HUES6 (cell line): Measurements from ENCODE around the gene TECPR1.

ENCODE experiments used
- H3K27ac ChIP-seq: 2 replicates; pipeline ENCODE4 v1.7.0; 2013; ENCODE audit warnings: low read depth, mild to moderate bottlenecking, low read length, inconsistent platforms
- H3K27me3 ChIP-seq: 2 replicates; pipeline ENCODE4 v1.6.1; 2013; ENCODE audit warnings: low read length; ENCODE audit not compliant: control insufficient read depth, insufficient read depth
- H3K36me3 ChIP-seq: 2 replicates; pipeline ENCODE4 v1.6.1; 2013; ENCODE audit warnings: low read length; ENCODE audit not compliant: control insufficient read depth, insufficient read depth
- H3K4me1 ChIP-seq: 2 replicates; pipeline ENCODE4 v1.6.1; 2013; ENCODE audit warnings: low read length; ENCODE audit not compliant: control insufficient read depth, insufficient read depth
- H3K4me3 ChIP-seq: 2 replicates; pipeline ENCODE4 v1.5.1; 2013; ENCODE audit warnings: low read depth, low read length
- H3K9ac ChIP-seq: one replicate; pipeline ENCODE4 v1.6.1; 2013; ENCODE audit warnings: mild to moderate bottlenecking, low read length
- H3K9me3 ChIP-seq: 2 replicates; pipeline ENCODE4 v1.6.1; 2013; ENCODE audit warnings: low read depth, low read length; ENCODE audit not compliant: control insufficient read depth, insufficient read depth

The TECPR1 gene

GRCh38 chr7:98289333-98289875, 37.4 kb upstream of the TECPR1 start:
- Histone ChIP-seq H3K27ac (no peak overlapping the region), H3K9ac (no peak overlapping the region), H3K4me1 (peaks cover 32% of the 10 kb centered on the region), H3K9me3 (no peaks in the 10 kb centered on the region), H3K36me3 (peaks cover 41% of the 10 kb centered on the region), H3K27me3 (no peaks in the 10 kb centered on the region), H3K4me3 (no peak overlapping the region)

- no peak overlapping the region for H3K4me3 ChIP-seq
- H3K4me1 ChIP-seq, result peaks cover 40% of the 10 kb centered on the region
- peaks cover 41% of the 10 kb centered on the region for H3K36me3 ChIP-seq
- H3K27me3 ChIP-seq, result no peaks in the 10 kb centered on the region
- no peak overlapping the region for H3K27ac ChIP-seq
- H3K9ac ChIP-seq, result no peak overlapping the region
- no peaks in the 10 kb centered on the region for H3K9me3 ChIP-seq
These were observed 36.2 kb upstream of the TECPR1 start for GRCh38 chr7:98288064-98288823.

GRCh38 chr7:98287486-98287959, 35.5 kb upstream of the TECPR1 start:
- Histone ChIP-seq H3K4me3 (no peak overlapping the region), H3K27ac (no peak overlapping the region), H3K9ac (no peak overlapping the region), H3K36me3 (peaks cover 34% of the 10 kb centered on the region), H3K4me1 (peaks cover 47% of the 10 kb centered on the region), H3K27me3 (no peaks in the 10 kb centered on the region), H3K9me3 (no peaks in the 10 kb centered on the region)

- H3K4me3 ChIP-seq, result no peak overlapping the region
- no peaks in the 10 kb centered on the region for H3K9me3 ChIP-seq
- H3K27ac ChIP-seq, result no peak overlapping the region
- peak overlapping the region; percentile 15 for H3K9ac ChIP-seq
- no peaks in the 10 kb centered on the region for H3K27me3 ChIP-seq
- H3K36me3 ChIP-seq, result peaks cover 28% of the 10 kb centered on the region
- H3K4me1 ChIP-seq, result peaks cover 50% of the 10 kb centered on the region
These were observed 34.9 kb upstream of the TECPR1 start for GRCh38 chr7:98286701-98287485.

GRCh38 chr7:98286093-98286539, 34.1 kb upstream of the TECPR1 start:
- no peak overlapping the region; the same call in 1 of the 2 replicates for H3K27ac ChIP-seq
- H3K9me3 ChIP-seq, result no peaks in the 10 kb centered on the region
- H3K27me3 ChIP-seq, result no peaks in the 10 kb centered on the region
- H3K4me3 ChIP-seq, result no peak overlapping the region
- peaks cover 21% of the 10 kb centered on the region; the same call in 1 of the 2 replicates for H3K36me3 ChIP-seq
- H3K9ac ChIP-seq, result peak overlapping the region; percentile 22
- peaks cover 50% of the 10 kb centered on the region for H3K4me1 ChIP-seq

- H3K9ac ChIP-seq, result peak overlapping the region; percentile 22
- peaks cover 16% of the 10 kb centered on the region; the same call in 1 of the 2 replicates for H3K36me3 ChIP-seq
- no peak overlapping the region; the same call in 1 of the 2 replicates for H3K27ac ChIP-seq
- no peaks in the 10 kb centered on the region for H3K9me3 ChIP-seq
- H3K4me1 ChIP-seq, result peaks cover 50% of the 10 kb centered on the region
- no peak overlapping the region for H3K4me3 ChIP-seq
- H3K27me3 ChIP-seq, result no peaks in the 10 kb centered on the region
These were observed 33.4 kb upstream of the TECPR1 start for GRCh38 chr7:98285157-98286092.

- Histone ChIP-seq H3K9me3 (no peaks in the 10 kb centered on the region), H3K4me1 (peaks cover 50% of the 10 kb centered on the region), H3K4me3 (no peak overlapping the region; the same call in 1 of the 2 replicates), H3K9ac (peak overlapping the region; percentile 34), H3K27ac (no peak overlapping the region), H3K36me3 (peaks cover 14% of the 10 kb centered on the region; the same call in 1 of the 2 replicates), H3K27me3 (no peaks in the 10 kb centered on the region)
These were observed 32.5 kb upstream of the TECPR1 start for GRCh38 chr7:98284335-98285036.

GRCh38 chr7:98283887-98284222, 31.8 kb upstream of the TECPR1 start:
- Histone ChIP-seq H3K4me1 (peaks cover 50% of the 10 kb centered on the region), H3K9ac (peak overlapping the region; percentile 34), H3K36me3 (peaks cover 13% of the 10 kb centered on the region; the same call in 1 of the 2 replicates), H3K27me3 (no peaks in the 10 kb centered on the region), H3K27ac (no peak overlapping the region), H3K9me3 (no peaks in the 10 kb centered on the region), H3K4me3 (peak overlapping the region; percentile 19; the same call in 1 of the 2 replicates)

- Histone ChIP-seq H3K36me3 (peaks cover 11% of the 10 kb centered on the region; the same call in 1 of the 2 replicates), H3K27me3 (no peaks in the 10 kb centered on the region), H3K4me3 (peak overlapping the region; percentile 83), H3K27ac (no peak overlapping the region), H3K9me3 (no peaks in the 10 kb centered on the region), H3K9ac (peak overlapping the region; percentile 34), H3K4me1 (peaks cover 50% of the 10 kb centered on the region)
These were observed 31.3 kb upstream of the TECPR1 start for GRCh38 chr7:98283127-98283886.
